AG09319 (cell line): ENCODE results near the gene KRTAP4-3.
"Not testable (repeated sequence)": the region's sequence is repeated elsewhere in the genome, so short reads cannot be mapped to it uniquely, and the experiment has no call there.

Source experiments
- DNase-seq: peaks from one replicate; pipeline ENCODE4 v3.0.0-alpha.2; 2010; ENCODE audit warnings: low read depth; ENCODE audit errors: extremely low read depth
- TF ChIP-seq, protein P1 (sequence below): IDR thresholded peaks from 2 replicates; pipeline ENCODE4 v1.5.1; 2011; ENCODE audit warnings: low read depth, mild to moderate bottlenecking, inconsistent platforms, low read length, moderate library complexity

Gene KRTAP4-3

DNA sequence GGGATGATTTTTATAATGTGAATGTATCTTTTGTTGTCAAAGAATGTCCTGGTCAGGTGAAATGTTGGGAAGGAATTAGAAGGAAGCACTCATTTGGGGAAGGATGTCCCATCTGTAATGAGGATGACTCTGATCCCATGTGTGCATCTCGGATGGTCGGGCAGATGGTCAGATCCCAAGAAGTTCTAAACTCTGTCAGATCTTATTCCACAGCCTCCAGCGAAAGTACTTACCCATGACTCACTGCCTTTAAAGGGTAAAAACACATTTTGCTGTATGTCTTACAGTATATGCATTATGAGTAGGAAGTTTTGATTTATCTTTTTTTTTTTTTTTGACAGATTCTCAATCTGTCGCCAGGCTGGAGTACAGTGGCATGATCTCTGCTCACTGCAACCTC, 49.3 kb downstream of the KRTAP4-3 start:
- no peak for DNase-seq
- TF ChIP-seq, protein P1, sequence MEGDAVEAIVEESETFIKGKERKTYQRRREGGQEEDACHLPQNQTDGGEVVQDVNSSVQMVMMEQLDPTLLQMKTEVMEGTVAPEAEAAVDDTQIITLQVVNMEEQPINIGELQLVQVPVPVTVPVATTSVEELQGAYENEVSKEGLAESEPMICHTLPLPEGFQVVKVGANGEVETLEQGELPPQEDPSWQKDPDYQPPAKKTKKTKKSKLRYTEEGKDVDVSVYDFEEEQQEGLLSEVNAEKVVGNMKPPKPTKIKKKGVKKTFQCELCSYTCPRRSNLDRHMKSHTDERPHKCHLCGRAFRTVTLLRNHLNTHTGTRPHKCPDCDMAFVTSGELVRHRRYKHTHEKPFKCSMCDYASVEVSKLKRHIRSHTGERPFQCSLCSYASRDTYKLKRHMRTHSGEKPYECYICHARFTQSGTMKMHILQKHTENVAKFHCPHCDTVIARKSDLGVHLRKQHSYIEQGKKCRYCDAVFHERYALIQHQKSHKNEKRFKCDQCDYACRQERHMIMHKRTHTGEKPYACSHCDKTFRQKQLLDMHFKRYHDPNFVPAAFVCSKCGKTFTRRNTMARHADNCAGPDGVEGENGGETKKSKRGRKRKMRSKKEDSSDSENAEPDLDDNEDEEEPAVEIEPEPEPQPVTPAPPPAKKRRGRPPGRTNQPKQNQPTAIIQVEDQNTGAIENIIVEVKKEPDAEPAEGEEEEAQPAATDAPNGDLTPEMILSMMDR: no peak

DNA sequence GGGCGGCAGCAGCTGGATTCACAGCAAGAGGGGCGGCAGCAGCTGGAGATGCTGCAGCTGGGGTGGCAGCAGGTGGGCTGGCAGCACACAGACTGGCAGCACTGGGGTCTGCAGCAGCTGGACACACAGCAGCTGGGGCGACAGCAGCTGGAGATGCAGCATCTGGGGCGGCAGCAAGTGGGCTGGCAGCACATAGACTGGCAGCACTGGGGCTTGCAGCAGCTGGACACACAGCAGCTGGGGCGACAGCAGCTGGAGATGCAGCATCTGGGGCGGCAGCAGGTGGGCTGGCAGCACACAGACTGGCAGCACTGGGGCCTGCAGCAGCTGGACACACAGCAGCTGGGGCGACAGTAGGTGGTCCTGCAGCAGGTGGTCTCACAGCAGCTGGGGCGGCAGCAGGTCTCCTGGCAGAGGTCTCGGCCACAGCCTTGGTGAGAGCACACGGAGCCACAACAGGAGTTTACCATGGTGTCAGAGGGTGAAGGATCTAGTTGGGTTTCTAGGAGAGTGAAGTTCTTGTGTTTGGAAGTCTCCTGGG, 50.1 kb downstream of the KRTAP4-3 start, which contains the start of gene KRTAP4-11:
TSS of gene KRTAP4-11 (minus strand) at position 528 of the 541 bp plus-strand sequence. CDS start at position 470, 58 bp downstream.
- not testable (repeated sequence) for DNase-seq
